DLD1 (cell line): ENCODE results near the gene AANAT.

Source experiments
- in situ Hi-C: cut with HindIII; loops from 2 replicates; pipeline ENCODE4 v1.10.0; 2017; ENCODE audit warnings: low sequenced_read_pairs

AANAT gene

DNA sequence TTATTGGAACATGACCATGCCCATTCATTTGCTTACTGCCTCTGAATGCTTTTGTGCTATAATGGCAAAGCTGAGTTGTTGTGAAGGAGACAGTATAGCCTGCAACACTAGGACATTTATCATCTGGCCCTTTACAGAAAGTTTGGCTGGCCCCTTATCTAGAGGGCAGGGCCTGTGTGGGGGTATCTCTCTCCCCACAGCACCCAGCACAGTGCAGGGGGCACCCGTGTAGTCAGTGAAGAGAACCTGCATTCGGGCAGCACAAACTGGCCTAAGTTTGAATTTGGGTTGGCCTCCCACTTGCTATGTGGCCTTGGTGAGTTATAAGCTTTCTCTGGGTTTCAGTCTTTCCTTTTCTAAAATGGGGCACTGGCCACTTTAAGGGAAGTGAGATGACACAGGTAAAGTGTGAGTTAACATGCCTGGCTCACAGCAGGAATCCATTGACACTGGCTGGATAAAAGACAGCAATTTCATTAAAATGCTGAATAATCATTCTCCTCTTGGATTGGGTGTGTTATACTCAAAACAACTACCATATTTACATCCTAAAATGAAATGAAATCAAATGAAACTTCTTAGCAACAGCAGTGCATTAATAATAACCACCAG is 26.5 kb upstream of the AANAT start:
- in situ Hi-C loops, result loop anchor here (25.0 kb wide), 2 partner anchors 104 to 229 kb away; no protein-coding TSS in a partner anchor

DNA sequence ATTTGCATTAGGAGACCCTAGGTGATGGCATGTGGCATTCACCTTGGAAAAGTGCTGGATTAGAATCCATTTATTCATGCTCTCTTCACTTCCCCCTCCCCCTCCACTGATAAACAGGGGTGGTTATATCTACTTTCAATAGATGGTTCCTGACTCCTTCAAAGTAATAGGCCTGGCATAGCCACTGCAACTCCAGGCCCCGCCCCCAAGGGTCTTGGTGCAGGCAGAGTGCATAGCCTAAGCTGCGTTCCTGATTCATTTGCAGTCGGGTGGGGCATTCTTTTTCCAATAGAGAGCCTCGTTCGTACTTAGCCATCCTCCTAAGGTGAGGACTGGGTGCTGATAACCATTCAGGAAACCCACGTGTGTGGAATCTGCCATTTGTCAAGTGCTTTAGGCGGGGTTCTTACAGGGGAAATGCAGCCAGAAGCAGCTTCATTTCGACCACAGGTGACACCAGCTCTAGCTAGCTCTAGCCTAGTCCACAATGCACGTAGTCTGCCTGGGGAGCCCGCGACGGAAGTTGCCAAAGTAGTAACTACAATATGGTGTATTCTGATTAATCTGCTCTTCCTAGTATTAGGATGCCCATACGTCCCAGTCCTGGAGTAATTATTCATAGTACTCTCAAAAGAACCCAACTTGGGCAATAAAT is 25.6 kb upstream of the AANAT start:
- in situ Hi-C loops, result loop anchor here (25.0 kb wide), 2 partner anchors 105 to 230 kb away; no protein-coding TSS in a partner anchor

DNA sequence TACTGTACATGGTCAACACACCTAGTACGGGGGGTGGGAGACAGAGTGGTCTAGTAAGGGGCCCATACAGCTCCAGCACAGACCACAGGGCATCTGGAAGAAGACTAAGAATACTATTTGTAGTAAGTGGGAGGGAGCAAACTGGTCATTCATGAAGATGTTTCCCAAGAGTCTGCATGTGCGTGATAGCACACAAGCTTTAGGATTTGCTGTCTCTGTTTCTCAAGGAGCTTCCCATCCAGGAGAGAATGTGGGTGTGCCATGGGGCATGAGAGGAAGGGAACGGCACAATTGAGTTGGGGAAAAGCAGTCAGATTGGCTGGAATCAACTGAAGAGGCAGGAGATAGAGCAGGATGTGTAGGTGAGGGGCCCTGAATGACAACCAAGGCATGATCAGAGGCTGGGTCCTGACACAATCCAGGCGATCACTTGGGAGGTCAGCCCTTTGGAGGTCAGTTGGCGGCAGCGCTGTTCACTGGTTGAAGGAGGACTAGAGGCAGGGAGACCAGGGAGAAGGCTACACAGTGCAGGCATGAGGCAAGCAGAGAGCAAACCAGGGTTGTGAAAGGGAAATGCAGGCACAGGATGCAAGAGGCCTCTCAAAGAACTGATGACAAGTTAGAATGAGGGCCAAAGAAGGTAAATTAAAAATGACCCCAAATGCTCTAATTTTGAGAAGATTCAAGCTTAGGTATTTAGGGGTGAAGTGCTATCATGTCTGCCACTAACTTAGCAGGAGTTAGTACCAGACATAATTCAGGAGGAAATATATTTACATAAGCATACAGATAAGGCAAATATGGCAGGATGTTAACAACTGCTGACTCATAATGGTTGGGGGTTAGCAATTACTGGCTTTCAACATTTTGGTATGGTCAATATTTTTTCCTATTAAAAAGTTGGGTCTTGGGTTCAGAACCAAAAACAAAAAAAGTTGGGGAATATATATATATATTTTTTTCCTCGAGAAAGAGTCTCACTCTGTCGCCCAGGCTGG is 24.8 kb upstream of the AANAT start:
- in situ Hi-C loops, result loop anchor here (25.0 kb wide), 2 partner anchors 105 to 230 kb away; no protein-coding TSS in a partner anchor

DNA sequence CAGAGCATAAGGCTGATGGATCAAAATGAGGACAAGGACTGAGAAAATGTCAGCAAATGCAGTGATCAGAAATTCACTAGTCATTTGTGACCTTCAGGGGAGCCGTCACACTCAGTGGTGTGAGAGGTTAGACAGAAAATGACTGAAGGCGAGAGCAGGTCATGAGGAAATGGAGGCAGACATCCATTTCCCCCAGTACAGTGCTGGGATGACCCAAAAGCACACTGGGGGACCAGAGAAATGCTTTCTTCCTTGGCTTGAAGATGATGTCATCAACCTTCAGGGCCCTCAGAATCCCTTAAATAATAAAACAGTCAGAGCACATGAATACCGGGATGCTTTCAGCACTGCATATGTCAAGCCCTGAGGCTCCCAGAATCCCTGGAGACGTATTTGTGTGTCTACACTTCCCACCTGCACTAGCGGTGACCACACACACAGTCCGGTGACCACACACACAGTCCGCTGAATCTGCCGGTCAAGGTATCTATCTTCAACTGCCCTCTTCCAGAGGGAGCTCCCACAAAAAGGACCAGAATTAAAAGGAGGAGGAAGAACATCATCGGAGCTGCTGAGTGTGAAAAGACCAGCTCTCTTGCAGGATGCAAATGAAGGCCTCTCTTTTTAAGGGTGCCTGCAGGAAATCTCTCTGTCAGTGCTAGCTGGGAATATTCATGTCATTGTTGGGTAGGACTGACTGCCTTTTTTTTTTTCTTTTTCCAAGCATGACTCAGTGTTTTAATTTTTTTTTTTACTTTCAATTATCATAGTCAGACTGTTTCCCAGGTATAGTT is 22.7 kb upstream of the AANAT start:
- in situ Hi-C loops, result loop anchor here (25.0 kb wide), 2 partner anchors 107 to 232 kb away; no protein-coding TSS in a partner anchor

DNA sequence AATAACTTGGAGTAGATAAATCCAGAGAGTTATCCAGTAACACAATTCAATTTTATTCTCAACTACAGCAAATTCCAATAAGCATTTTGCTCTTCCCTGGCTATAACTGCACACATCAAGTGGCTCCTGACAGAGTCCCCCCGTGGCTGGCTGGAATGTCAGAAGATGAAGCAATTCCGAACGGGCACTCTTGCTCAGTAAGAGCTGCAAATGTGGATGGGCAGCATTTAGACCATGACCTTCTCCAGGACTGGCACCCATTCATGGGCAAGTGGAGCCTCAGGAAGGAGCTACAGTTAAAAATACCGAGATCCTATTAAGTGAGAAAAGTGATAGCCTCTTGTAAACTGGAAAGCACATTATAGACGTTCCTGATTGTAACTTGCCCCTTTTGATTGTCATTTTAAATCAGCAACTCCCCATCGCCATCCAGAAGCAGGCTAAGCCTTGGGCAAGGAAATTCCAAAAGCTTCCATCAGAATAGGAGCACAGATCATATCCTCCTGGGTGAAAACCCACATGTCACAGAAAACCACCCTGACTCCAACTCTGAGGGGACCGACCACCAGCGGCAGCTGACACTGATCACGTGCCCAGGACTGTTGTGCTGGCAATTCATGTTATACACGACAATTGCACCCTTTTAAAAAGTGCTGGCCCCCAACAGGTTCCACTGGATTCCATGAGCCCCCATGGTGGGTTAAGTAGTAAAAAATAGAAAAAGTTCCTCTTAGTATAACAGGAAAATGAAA is 21.5 kb upstream of the AANAT start:
- in situ Hi-C loops, result loop anchor here (25.0 kb wide), 2 partner anchors 109 to 234 kb away; no protein-coding TSS in a partner anchor

GRCh38 chr17:76446449-76447231 is 20.8 kb upstream of the AANAT start:
- in situ Hi-C loops, result loop anchor here (25.0 kb wide), 2 partner anchors 109 to 234 kb away; no protein-coding TSS in a partner anchor

DNA sequence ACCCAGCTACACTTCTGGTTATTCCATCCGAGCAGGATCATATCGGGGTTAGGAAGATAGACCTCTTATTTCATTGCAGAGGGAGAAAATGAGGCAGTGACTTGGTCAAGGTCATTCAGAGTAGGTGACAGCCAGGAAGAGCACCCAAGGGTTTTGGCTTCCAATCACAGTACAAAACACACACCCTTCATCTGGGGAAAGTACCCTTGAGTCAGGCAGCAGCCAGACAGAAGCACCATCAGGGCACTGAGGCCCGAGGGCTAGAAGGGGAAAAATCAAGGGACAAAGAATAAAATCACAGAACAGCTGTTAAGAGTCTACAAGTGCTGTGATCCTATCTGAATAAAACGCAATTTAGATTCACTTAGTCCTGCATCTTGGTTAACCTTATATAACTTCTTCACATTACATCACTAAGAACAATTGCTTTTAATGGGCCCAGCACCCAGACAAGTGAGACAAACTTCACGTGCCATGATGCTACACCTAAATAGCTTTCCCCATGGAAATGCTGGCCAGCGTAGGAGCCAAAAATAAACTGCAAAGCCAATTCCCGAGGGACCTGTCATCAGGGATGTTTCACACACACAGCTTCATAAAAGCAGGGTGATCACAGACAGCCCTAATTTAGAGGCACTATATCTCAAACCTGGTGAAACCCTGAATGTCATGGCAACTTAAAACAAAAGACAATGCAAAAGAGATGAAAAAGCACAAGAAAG is 19.3 kb upstream of the AANAT start:
- in situ Hi-C loops, result loop anchor here (25.0 kb wide), 2 partner anchors 111 to 236 kb away; no protein-coding TSS in a partner anchor

GRCh38 chr17:76449126-76449525 is 18.3 kb upstream of the AANAT start:
- in situ Hi-C loops, result loop anchor here (25.0 kb wide), 2 partner anchors 112 to 237 kb away; no protein-coding TSS in a partner anchor

GRCh38 chr17:76451506-76451905 is 15.9 kb upstream of the AANAT start:
- in situ Hi-C loops, result no loop called here

GRCh38 chr17:76452127-76452659 is 15.2 kb upstream of the AANAT start:
- in situ Hi-C loops, result no loop called here

DNA sequence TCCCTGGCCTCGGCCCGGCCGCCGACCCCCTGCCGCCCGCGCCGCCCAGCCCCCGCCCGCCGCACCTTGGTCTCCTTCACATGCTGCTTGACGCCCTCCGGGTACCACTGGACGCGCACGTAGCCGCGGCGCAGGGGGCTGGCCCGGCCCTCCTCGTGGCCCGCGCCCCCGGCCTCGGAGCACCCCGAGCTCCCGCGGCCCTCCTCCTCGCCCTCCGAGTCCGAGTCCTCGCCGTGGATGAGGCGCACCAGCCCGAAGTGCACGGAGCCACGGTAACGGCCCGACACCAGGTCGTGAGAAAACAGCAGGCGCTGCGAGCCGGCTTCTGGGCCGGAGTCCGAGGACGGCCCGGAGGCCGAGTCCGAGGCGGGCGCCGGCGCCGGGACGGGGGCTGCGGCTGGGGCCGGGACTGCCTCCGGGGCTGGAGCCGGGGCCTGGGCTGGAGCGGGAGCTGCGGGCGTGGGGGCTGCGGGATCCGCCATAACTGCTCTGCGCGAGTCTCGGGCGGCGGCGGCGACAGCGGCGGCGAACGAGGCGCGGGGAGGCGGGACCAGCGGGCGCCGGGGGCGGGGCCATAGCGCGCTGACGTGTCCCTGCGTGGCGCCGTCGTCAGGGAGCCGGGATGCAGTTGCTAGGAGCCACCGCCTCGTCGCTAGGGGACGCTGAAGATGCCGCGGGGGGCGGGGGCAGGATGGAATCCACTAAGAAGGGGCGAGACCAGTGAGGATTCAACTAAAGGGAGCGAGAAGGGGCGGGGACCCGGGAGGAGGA is 14.6 kb upstream of the AANAT start, which contains the start of gene UBE2O:
Gene UBE2O (minus strand): TSS at position 493 of the 771 bp plus-strand sequence. CDS start 11 bp downstream, at position 482.
- in situ Hi-C loops, result no loop called here

DNA sequence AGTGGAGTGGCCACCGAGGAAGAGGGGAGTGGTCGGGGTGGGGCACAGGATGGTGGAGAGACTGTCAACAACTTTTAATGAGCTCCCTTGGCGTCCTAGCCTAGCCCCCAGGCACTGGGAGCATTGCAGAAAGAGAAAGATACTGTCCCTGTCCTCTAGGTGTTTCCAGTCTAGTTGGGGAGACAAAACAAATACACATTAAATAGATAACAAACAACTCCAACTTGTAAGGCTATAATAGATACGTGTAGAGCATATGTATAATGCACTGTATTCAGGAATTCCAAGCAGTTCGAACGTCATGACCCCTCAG is 14.0 kb upstream of the AANAT start:
- in situ Hi-C loops, result no loop called here

- in situ Hi-C loops, result no loop called here
Measured at GRCh38 chr17:76458580-76459490, 8.6 kb upstream of the AANAT start.

- in situ Hi-C loops, result no loop called here
Measured at GRCh38 chr17:76459674-76460073, 7.7 kb upstream of the AANAT start.

GRCh38 chr17:76461765-76462555 is 5.4 kb upstream of the AANAT start:
- in situ Hi-C loops, result no loop called here
